HG02840 (cell line): ENCODE measurements around the gene BHLHE41.

Source experiments
- ATAC-seq: cut with Tn5 transposase; IDR thresholded peaks from one replicate; pipeline ENCODE4 v1.9.1; 2021; ENCODE audit warnings: mild to moderate bottlenecking, moderate library complexity, moderate number of reproducible peaks; ENCODE audit not compliant: unreplicated experiment, low FRiP score

BHLHE41 gene

DNA sequence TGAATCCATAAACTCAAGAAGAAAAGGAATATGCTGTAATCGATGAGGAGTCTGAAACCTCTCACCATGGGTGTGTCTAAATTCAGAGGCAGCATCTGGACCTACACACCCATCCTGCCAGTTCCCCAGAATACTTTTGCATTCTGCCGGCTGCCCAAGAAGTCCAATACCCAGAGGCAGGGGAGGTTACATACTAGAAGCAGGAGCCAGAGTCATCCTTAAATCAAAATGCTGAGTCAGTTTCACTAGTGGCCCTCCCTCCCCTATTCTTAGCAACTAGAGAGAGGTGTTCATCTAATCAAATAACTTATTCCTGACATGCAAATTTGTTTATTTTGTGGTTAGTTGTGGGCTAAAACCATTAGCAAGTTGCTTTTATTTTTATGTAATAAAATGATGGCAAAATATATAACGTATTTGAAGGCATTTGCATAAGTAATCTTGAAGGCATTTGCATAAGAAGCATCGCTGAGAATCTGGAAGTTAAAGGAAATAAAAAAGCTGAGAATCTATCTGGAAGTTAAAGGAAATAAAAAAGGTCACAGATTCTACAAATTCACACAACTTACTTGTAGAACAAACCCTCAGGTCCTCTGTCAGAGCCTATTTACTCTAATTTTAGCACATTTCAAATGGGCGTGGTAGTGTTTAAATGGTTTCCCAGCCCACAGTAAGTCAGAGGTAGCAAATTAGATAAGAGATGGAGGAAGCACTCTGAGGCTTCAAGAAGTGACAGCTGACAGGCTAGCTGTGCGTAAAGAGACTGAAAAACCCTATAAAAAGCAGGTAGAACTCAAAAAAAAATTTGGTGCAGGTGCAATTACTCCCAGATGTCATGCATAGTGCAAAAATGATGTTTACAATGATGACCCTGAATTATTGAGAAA is 7.8 kb downstream of the BHLHE41 start:
- no peak for ATAC-seq

DNA sequence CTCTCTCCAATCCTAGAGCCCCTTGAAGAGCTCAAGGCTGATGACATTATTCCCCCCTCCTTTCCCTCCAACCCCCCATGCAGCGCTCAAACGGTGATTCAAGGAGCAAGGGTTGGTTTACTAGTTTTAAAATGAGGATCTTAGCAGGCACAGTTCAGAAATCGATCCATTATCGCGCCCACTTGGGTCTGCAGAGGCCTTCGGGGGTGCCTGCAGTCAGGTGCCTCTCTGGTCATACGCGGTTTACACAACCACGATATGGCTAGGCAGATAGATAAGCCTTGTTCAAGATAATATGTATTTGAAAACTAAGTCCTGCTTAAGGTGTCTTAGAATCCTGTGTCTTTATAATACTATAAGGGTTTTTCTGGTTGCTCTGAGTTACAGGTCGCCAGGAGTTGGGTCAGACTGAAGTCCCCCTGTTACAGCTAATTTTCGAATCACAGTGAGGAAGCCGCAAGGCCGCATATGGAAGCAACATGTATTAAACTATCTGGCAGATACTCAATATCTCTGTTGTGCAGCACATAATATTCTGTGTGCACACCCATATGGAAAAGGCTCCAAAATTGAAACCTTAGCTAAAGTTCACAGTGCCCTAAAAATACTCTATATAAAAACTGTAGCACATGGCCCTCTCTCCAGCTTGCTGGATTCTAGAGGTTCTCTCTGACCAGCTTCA is 10.0 kb downstream of the BHLHE41 start:
- ATAC-seq: no peak

DNA sequence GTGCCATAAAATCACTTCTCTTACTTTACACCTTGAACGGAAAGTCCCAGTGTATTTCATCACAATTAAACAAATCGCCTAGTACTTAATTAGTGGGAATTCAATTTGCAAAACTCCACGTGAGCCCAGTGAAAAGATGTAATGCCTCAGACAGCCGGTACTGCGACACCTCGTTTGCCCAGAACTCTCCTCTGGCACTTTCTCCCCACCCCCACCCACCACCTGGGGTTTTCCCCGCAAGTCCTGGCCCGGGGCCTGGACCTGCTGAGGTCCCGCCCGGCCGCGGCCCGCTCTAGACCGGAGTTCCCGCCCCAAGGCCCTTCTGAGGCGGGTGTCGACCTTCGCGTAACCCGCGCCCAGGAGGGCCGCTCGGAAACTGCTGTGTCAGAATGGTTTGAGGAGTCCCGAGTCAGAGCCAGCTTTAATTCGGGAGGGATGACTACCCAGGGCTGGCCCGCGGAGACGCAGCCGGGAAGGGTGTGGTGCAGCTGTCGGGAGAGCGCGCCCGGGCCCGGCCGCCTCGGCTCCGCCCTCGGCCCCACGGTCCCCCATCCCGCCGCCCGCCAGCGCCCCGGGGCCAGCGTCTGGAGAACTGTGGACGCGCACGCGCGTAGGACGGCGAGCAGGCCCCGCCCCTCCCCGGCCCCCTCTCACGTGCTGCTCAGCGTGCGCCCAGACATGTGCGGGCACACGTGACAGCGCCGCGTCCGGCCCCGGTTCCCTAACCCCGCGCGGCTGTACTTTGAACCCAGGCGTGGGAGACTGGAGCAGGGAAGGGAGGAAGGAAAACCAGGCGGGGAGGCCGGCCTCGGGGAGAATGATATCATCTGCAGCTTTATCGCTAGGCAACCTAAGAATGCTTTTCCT is 10.8 kb downstream of the BHLHE41 start:
- ATAC-seq: peak; percentile 67

DNA sequence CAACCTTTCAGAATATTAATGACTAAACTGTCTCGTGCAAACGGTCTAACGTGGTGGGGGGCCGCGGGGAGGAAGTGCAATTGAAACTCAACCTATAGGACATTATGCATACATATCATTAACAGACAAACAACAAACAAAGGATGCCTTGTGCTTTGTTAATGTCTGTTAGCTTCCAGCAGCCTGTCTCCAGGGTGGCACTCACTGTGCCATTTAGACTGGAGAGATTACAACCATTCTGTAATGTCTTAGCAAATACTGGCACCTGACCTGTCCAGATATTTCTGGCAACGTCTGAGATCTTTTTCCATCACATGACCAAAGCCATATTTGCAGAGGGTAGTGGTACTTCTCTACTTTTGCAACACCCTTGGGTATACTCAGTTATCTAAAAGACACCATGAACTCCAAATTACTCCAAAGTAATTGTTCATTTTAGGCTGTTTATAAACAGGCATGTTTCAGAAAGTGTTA is 11.6 kb downstream of the BHLHE41 start:
- no peak for ATAC-seq

DNA sequence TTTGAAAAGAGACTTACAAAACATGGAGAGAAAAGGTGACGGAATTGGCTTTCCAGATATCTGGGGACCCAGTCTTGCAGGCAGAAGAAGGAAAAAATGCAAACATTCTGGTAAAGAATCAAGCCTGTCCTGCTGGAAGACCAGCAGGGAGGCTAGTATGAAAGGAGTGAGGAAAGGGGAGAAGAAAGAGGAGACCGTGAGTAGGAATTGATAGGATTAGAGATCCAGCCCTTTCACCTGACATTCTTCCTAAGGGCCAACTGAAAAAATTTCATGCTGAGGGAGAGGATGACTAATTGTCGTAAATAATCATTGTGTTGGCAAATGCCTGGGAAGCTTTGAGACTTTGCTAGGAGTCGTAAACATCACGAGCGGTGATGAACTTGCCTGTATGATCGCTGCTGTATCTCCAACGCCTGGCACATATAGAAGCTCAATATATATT is 12.1 kb downstream of the BHLHE41 start:
- no peak for ATAC-seq

DNA sequence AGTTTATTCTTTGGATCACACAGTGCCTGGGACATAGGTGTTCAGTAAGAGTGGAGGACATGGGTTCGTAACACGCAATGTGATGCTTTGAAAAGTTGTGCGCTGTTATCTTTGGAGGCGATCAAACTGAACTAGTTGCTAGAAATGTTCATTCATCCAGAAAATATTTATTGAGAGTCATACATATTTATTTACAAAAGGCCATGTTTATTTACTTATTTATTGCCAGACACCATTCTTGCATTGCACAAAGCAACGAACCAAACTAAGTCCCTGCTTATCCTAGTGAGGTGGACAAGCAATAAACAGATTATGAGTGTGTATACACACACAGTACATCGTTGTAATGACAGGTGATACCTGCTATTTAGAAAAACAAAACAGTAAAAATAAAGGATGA is 12.6 kb downstream of the BHLHE41 start:
- ATAC-seq: no peak

DNA sequence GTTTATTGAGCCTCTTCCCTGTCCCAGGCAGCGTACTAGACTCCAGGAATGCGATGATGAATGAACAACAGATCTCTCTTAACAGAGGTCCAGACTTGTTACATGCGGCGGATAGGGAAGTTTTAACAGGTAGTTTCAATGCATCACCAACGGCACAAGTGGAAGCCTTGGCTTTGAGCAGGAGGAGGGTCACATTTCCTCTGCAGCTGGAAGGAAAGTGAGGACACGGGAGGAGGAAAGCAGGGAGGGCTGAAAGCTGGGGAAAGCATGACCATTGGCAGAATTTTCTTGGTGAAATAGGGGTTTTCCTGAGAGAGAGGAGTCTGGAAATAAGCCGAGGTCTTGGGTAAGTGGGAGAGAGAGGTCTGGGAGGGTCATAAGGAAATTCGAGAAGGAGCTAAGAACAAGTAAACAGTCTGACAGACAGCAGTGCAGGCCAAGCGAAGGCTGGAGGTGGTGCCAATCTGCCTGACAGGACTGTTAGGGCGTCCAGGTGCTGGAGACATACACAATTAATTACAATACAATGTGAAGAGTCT is 15.4 kb downstream of the BHLHE41 start:
- ATAC-seq: no peak

DNA sequence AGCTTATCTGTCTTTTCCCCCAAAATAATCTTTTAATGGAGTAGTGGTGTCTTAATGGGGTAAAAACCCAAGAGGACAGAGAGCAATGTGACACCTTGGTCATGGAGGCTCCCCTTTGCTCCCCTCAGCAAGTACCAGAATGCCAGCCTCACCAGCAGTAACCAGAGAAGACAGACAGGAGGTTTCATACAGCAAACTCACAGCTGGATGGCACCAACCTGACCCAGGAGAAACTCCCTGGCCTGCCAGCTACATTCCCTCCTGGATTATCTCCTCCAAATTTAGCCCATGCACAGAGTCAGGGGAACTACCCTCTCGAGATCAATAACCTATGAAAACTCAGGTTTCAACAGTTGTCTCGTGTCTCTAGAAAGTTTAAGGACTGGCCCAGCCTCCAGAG is 15.9 kb downstream of the BHLHE41 start:
- ATAC-seq: no peak

DNA sequence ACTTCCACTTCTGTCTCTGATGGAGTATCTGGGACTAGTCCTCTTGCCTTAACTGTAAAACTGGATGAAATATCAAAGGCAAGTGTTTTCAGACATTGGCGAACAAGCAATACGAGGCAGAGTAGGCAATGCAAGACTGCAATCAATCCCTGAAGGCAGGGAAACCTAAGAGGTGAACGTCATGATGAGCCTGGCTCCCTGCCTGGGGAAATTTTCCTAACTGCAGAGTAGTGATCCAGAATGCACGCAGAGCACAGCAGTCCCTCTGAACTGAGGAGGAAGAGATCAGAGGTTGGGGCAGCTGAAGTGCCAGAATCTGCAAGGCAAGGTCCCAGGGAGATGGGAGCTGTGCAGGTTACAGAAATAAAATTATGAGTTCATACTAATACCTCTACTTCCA is 18.5 kb downstream of the BHLHE41 start:
- ATAC-seq: no peak

DNA sequence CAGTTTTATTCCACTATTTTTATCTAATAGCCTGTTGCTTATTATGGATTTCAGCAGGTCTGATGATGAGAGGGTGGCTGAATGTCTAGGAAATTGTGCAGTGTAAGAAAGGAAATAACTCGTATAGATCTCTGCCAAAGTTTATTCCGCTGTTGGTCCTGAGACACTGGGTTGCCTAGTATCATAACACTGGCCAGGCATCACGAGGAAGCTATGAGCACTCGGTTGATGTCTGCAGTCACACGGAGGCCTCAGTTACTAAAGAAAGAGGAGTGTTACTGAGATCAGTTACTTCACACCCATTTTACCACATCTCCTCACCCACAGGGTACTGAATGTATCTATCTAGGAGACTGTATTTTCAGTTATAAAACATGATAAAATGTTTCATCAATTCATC is 21.9 kb downstream of the BHLHE41 start:
- no peak for ATAC-seq

DNA sequence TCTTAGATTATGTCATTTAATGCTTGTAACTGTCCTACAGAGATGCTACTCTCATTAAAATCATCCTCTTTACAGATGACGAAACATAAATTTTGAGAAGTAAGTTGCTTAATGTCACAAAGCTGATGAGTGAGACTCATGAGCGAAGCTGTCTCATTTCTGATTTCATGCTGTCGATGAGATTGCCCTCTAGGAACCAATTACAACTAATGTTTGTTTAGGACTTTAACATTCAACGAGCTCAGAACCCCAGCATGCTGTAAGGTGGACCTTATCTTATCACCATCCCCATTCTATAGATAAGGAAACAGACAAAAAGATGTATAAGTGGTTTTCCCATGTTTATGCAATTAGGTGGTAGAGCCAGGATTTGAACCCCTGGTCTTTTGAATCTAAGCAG is 23.1 kb downstream of the BHLHE41 start:
- no peak for ATAC-seq

DNA sequence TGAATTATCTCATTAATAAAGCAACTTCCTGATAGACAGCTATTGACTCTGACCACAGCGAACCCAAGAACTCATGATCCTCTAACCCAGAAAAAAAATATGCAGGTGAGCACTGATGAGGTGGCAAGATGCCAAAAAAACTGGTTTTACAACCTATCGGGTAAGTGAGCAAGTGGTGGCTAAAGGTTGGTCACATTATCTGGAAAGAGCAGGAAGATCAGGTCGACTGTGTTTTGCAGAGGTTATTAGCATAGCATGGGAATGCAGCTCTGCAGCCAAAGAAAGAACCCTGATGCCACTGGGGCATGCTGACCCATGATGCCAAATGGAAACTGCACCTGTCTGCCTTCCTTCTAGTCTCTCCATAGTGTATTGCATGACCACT is 23.5 kb downstream of the BHLHE41 start:
- no peak for ATAC-seq

DNA sequence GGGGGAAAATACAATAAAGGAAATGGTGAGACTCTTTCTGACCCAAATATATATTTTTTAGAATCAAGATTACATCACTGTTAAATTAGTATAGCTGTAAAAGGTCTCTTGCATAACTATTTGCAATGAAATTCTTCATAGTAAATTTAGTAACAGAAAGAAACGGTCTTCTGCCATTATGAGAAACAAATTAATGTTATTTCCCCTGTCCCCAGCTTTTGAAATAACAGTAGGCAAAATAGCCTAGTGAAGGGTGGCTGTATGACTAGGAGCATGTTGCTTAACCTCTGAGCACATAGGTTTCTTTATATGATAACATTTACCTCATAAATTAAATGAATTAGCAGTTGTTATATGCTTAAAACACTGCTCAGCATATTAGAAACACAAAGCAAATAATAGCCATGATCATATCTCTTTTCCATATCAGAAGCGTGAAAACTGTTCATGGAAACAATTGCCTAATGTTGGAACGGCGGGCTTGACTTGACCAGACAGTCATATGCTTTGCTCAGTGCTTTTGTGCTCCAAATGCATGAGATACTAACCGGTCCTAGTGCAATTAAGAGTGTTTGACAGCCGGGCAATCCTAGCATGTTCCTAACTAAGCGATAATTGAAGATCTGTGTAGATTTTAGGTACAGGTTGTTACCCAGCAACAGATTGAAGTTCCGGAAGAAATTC is 24.0 kb downstream of the BHLHE41 start:
- no peak for ATAC-seq

DNA sequence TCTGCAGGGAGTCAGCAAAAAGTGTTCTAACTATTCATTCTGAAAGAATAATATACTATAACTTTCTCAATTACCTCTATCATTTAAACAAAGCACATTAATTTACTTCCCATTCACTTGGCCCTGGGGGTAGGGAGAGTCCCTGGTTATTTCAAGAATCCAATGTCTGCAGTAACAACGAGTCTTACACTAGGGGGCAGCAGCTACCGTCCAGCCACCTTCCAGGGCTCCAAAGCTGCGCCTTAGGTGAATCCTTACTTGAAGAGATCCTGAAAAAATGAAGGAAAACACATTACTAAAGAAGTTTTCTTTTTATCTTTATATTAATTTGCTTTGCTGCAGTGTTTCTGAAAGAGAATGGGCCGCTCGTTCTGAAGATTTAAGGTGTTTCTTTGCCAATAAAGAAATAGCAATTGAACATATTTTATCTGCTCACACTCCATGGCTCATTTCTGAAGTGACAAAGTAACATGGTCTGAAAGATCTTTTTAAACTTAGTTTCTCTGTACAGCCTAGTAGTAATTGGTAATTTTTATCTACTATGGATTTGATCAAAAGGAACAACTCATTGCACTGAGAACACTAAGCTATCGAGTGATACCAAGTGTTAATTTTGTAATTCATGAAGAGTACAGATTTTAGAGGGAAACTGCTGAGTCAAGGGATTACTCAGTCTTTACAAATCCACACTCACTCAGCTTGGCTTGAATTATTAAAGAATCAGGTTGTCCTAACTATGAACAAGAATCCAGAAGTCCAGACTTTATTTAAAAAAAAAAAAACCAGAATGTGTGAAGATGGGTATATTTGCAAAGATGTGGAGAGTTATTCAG is 27.6 kb downstream of the BHLHE41 start:
- no peak for ATAC-seq

DNA sequence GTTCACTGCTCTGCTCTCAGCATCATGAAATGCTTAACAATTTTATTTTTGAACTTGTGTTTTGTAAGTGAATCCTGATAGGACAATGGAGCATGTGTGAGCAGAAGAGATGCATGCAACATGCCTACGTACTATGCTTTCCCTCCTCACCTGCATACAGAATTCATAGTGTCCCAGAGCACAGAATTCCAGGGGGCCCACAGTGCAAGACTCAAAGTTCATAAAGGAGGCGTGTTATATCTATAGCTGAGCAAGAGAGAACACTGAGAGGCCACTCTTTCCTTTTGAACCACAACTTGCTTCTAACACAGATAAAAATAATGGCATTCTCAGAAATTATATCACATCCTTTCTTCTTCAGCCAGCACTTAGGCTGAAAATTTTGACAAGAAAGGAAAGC is 28.8 kb downstream of the BHLHE41 start:
- ATAC-seq: no peak

DNA sequence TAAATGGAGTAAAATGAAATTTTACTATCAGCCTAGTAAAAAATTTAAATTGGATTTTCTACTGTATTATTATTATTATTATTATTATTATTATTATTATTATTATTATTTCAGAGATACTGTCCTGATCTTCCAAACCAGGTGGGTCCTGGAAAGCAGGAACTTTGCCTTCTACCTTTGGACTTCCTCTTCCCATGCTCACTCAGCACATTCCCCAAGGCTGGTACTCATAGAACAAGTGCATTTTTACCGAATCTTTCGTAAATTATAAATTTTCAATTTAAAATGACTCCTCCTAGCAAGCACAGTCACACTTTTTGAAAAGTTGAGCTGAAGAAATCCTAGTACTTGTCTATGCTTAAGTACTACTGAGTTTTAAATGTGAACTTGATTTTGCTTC is 29.7 kb downstream of the BHLHE41 start:
- no peak for ATAC-seq

DNA sequence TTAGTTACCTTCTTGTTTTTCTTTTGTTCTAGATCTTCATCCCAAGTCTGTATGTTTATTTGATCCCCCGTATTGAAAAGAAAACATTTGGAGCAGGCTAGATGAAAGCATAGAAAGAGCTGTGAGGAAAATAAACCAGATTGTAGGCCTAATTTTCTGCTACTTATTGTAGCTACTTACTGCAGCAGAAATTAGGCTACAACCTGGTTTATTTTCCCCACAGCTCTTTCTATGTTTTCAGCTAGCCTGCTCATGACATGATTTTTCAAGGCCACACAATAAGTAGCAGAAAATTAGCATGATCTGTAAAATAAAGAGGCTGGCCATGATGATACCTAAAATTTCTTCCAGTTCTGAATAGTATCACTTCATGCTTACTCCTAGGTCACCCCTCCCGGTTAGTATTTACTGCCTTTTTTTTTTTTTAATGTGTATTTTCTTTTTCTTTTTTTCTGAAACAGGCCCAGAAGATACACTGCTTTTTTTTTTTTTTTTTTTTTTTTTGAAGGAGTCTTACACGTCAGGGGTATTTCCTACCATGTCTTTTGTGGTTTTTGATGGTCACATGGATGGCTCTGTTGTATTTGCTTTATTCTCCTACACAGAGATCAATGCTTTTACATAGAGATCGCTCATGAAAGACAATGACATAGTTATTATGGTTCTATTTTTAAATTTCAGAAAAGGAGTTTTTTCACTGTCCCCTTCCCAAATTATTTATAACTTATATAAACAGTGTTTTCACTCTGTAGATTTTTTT is 32.3 kb downstream of the BHLHE41 start:
- no peak for ATAC-seq

DNA sequence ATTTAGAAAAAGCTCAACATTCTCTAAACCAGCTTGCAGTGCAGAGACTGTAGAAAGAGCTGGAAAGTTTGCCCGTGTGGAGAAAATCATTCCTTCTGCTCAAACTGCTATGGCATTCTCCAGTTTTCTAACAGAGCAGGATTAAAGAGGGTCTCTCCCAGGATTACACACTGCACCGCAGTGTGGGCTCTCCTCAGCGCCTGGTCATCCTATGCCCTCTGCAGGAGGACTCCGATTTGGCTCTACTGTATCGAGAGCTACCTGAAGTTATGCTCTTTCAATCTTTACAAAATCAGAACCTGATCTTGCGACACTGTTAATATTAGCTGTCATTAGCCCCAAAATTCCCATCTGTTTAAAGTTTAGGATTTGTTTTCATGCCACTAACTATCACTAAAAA is 33.0 kb downstream of the BHLHE41 start:
- ATAC-seq: no peak
